ENCODE measurements around the gene RPL4. TPM values are rescaled to one million over a fixed set of nuclear protein-coding genes. Genes with fewer than 3 reads are reported as not detected.

Gene RPL4
- total RNA-seq, 2 experiments from 2014 or later, result 4,316 to 5,381 TPM

GRCh38 chr15:66498501-66499386 is 5.9 kb downstream of the RPL4 start:
- Histone ChIP-seq H3K36me3 (ENCODE audit: insufficient read depth, low read length) (peaks cover 99% of the 10 kb centered on the region), H3K4me3 (ENCODE audit: low read depth, low read length, poor library complexity, severe bottlenecking) (peak overlapping the region; percentile 87), H2AFZ (ENCODE audit: low read length) (no peak overlapping the region), H4K20me1 (ENCODE audit: insufficient read depth, low read length) (peaks cover 35% of the 10 kb centered on the region), H3K79me2 (ENCODE audit: insufficient read depth, low read depth, low read length) (peaks cover 53% of the 10 kb centered on the region), H3K9me3 (ENCODE audit: low read length) (no peaks in the 10 kb centered on the region), H3K4me2 (ENCODE audit: low read length) (peak overlapping the region; percentile 82), H3K9me2 (ENCODE audit: insufficient read depth, low read length) (no peaks in the 10 kb centered on the region), H3K4me1 (ENCODE audit: insufficient read depth, low read length, poor library complexity, severe bottlenecking) (peaks cover 59% of the 10 kb centered on the region), H3K27ac (ENCODE audit: low read depth, low read length, poor library complexity, severe bottlenecking) (peak overlapping the region; percentile 85)
- peak; percentile 60 for DNase-seq (ENCODE audit: low spot score)
- ChIA-PET CTCF (ENCODE audit: unreplicated experiment) (interaction anchor here (1.0 kb wide), 1 partner anchor 111 kb away, joined by 3 read pairs; no protein-coding TSS in a partner anchor), POLR2A (interaction anchor here (0.6 to 1.1 kb wide), 3 partner anchors 111 to 205 kb away, joined by 3 to 7 read pairs (median 3); no protein-coding TSS in a partner anchor)
- TF ChIP-seq, protein P1, sequence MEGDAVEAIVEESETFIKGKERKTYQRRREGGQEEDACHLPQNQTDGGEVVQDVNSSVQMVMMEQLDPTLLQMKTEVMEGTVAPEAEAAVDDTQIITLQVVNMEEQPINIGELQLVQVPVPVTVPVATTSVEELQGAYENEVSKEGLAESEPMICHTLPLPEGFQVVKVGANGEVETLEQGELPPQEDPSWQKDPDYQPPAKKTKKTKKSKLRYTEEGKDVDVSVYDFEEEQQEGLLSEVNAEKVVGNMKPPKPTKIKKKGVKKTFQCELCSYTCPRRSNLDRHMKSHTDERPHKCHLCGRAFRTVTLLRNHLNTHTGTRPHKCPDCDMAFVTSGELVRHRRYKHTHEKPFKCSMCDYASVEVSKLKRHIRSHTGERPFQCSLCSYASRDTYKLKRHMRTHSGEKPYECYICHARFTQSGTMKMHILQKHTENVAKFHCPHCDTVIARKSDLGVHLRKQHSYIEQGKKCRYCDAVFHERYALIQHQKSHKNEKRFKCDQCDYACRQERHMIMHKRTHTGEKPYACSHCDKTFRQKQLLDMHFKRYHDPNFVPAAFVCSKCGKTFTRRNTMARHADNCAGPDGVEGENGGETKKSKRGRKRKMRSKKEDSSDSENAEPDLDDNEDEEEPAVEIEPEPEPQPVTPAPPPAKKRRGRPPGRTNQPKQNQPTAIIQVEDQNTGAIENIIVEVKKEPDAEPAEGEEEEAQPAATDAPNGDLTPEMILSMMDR (conservative IDR thresholded peaks at IDR 0.05; ENCODE audit: low read length), result peak; percentile 78
- no peak for TF ChIP-seq EZH2phosphoT487 (IDR thresholded peaks at IDR 0.05; ENCODE audit: borderline replicate concordance, low read depth, low read length)
- intact Hi-C loops (cut with micrococcal nuclease; ENCODE audit: unreplicated experiment), result loop anchor here (2.0 to 5.0 kb wide), 3 partner anchors 126 to 204 kb away; partner anchors contain the start of gene TIPIN
- no TSS peak for BruUV-seq (replicated peaks)

- no peaks in the 10 kb centered on the region for H3K9me2 ChIP-seq (ENCODE audit: insufficient read depth, low read length)
- DNase-seq (ENCODE audit: low spot score), result peak; percentile 95
- peaks cover 43% of the 10 kb centered on the region for H3K79me2 ChIP-seq (ENCODE audit: insufficient read depth, low read depth, low read length)
- H3K4me1 ChIP-seq (ENCODE audit: insufficient read depth, low read length, poor library complexity, severe bottlenecking), result peaks cover 55% of the 10 kb centered on the region
- H3K27ac ChIP-seq (ENCODE audit: low read depth, low read length, poor library complexity, severe bottlenecking), result peak within 1 kb of the TSS; percentile 85
- peaks cover 98% of the 10 kb centered on the region for H3K36me3 ChIP-seq (ENCODE audit: insufficient read depth, low read length)
- H4K20me1 ChIP-seq (ENCODE audit: insufficient read depth, low read length), result peaks cover 26% of the 10 kb centered on the region
- TF ChIP-seq, protein P1 (conservative IDR thresholded peaks at IDR 0.05; ENCODE audit: low read length), result peak; percentile 99
- TF ChIP-seq EZH2phosphoT487 (IDR thresholded peaks at IDR 0.05; ENCODE audit: borderline replicate concordance, low read depth, low read length), result no peak
- peak within 1 kb of the TSS; percentile 87 for H3K4me3 ChIP-seq (ENCODE audit: low read depth, low read length, poor library complexity, severe bottlenecking)
- BruUV-seq (replicated peaks), result no TSS peak
- H3K4me2 ChIP-seq (ENCODE audit: low read length), result peak within 1 kb of the TSS; percentile 82
- H3K9me3 ChIP-seq (ENCODE audit: low read length), result no peaks in the 10 kb centered on the region
- ChIA-PET CTCF (ENCODE audit: unreplicated experiment) (interaction anchor here (0.6 kb wide), 1 partner anchor 641 kb away, joined by 3 read pairs; no protein-coding TSS in a partner anchor), POLR2A (interaction anchor here (0.6 to 1.1 kb wide), 2 partner anchors 204 to 1896 kb away, joined by 3 read pairs; no protein-coding TSS in a partner anchor)
- no peak within 1 kb of the TSS for H2AFZ ChIP-seq (ENCODE audit: low read length)
- intact Hi-C loops (cut with micrococcal nuclease; ENCODE audit: unreplicated experiment), result loop anchor here (1.0 to 5.0 kb wide), 4 partner anchors 111 to 203 kb away; partner anchors contain the start of genes MAP2K1 and TIPIN
Observed at GRCh38 chr15:66497502-66498455, 6.9 kb downstream of the RPL4 start, which contains the start of gene SNAPC5. SNAPC5 (minus strand) TSS chr15:66497762; CDS start chr15:66497731, 31 bp downstream.
